ENCODE data around the gene DCTN4.

DCTN4 gene

GRCh38 chr5:150658699-150659265 lies 100.0 kb downstream of the DCTN4 start:
- H3K9me3 Mint-ChIP-seq = no peaks in the 10 kb centered on the region
- no peak overlapping the region for H3K4me3 Mint-ChIP-seq
- peaks cover 5% of the 10 kb centered on the region for H3K27me3 Mint-ChIP-seq
- H3K27ac Mint-ChIP-seq = no peak overlapping the region
- peaks cover 8% of the 10 kb centered on the region for H3K4me1 Mint-ChIP-seq (ENCODE audit: low read depth)
- H3K36me3 Mint-ChIP-seq (ENCODE audit: low read depth) = no peaks in the 10 kb centered on the region
